Umbilical cord (tissue), 2 donors: ENCODE results near the gene NET1. TPM values are rescaled to one million over a fixed set of nuclear protein-coding genes. Genes with fewer than 3 reads are reported as not detected.
"Not testable (repeated sequence)": the region's sequence is repeated elsewhere in the genome, so short reads cannot be mapped to it uniquely, and the experiment has no call there.

Source experiments
- DNase-seq: peaks from one replicate; pipeline ENCODE4 v3.0.0-alpha.2; 2015; ENCODE audit warnings: low spot score
- total RNA-seq: library from RNA; depleted of rRNA; stranded (reverse); fragments of >200 nt; gene quantifications from one replicate; pipeline ENCODE4 v1.2.3, GENCODE V29; 2014; ENCODE audit warnings: low replicate concordance; ENCODE audit not compliant: insufficient read depth

The NET1 gene
- total RNA-seq, 1 donor from 2014 or later = 63.6 TPM

- DNase-seq = peak; percentile 39
These were observed 53.7 kb downstream of the NET1 start for GRCh38 chr10:5465976-5466450.

GRCh38 chr10:5466451-5467206, 54.3 kb downstream of the NET1 start:
- DNase-seq = peak; percentile 98

GRCh38 chr10:5467207-5467535, 54.8 kb downstream of the NET1 start:
- no peak for DNase-seq

GRCh38 chr10:5467634-5468255, 55.4 kb downstream of the NET1 start:
- DNase-seq = peak; percentile 42

- DNase-seq = no peak
These were observed 56.1 kb downstream of the NET1 start for GRCh38 chr10:5468262-5469106.

GRCh38 chr10:5469353-5470061, 57.1 kb downstream of the NET1 start:
- DNase-seq = no peak

- DNase-seq = no peak
These were observed 57.9 kb downstream of the NET1 start for GRCh38 chr10:5470062-5470751.

- not testable (repeated sequence) for DNase-seq
These were observed 62.3 kb downstream of the NET1 start for GRCh38 chr10:5474642-5475041.

- not testable (repeated sequence) for DNase-seq
These were observed 62.7 kb downstream of the NET1 start for GRCh38 chr10:5475088-5475487.

GRCh38 chr10:5475974-5476807, 63.8 kb downstream of the NET1 start:
- not testable (repeated sequence) for DNase-seq

GRCh38 chr10:5476918-5477525, 64.7 kb downstream of the NET1 start:
- DNase-seq = peak; percentile 87

GRCh38 chr10:5477948-5478693, 65.8 kb downstream of the NET1 start:
- no peak for DNase-seq

GRCh38 chr10:5478694-5479305, 66.4 kb downstream of the NET1 start:
- no peak for DNase-seq

- no peak for DNase-seq
These were observed 67.3 kb downstream of the NET1 start for GRCh38 chr10:5479481-5480161.

GRCh38 chr10:5480162-5480941, 68.0 kb downstream of the NET1 start:
- DNase-seq = peak; percentile 37

GRCh38 chr10:5481121-5481520, 68.8 kb downstream of the NET1 start:
- DNase-seq = no peak

GRCh38 chr10:5482016-5482415, 69.7 kb downstream of the NET1 start:
- DNase-seq = no peak
